GM20431 (cell line): ENCODE results near the gene WDR64.

Experiments
- in situ Hi-C: fragments of 300-500 bp; cut with MseI, MboI; formaldehyde crosslinking; loops from one replicate; pipeline ENCODE4 v1.15.0; 2020; ENCODE audit warnings: low sequenced_read_pairs; ENCODE audit not compliant: unreplicated experiment

WDR64 gene

GRCh38 chr1:241847540-241847795 is 195.4 kb downstream of the WDR64 start:
- in situ Hi-C loops, result loop anchor here (25.0 kb wide), 2 partner anchors 235 to 335 kb away; partner anchors contain the start of gene FH

GRCh38 chr1:241847796-241848685 is 196.0 kb downstream of the WDR64 start, which contains the start of gene EXO1:
EXO1 (plus strand) TSS chr1:241848204; CDS start chr1:241850426, 2,222 bp downstream.
- in situ Hi-C loops, result loop anchor here (25.0 kb wide), 2 partner anchors 236 to 336 kb away; partner anchors contain the start of gene FH

- in situ Hi-C loops, result loop anchor here (25.0 kb wide), 2 partner anchors 237 to 337 kb away; partner anchors contain the start of gene FH
These were observed 196.7 kb downstream of the WDR64 start for GRCh38 chr1:241848686-241849344.

DNA sequence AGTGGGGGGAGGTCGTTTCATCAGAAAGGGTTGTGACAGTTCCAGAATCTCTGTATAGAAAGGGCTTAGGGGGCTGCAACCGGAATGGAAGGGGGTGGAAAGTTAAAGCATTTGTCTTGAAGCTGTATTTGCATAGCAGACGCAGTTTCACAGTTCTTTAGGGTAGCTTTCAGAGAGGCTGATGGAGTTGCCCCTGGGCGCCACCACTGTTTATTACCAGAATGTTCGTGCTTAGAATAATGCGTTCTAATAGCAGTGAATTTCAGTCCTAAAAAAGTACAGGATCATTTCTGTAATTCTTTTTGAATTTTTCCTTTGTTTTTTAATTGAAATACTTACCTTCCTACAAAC is 197.2 kb downstream of the WDR64 start:
- in situ Hi-C loops, result loop anchor here (25.0 kb wide), 2 partner anchors 237 to 337 kb away; partner anchors contain the start of gene FH
